ENCODE results near the gene ENDOD1.

ENDOD1 gene

DNA sequence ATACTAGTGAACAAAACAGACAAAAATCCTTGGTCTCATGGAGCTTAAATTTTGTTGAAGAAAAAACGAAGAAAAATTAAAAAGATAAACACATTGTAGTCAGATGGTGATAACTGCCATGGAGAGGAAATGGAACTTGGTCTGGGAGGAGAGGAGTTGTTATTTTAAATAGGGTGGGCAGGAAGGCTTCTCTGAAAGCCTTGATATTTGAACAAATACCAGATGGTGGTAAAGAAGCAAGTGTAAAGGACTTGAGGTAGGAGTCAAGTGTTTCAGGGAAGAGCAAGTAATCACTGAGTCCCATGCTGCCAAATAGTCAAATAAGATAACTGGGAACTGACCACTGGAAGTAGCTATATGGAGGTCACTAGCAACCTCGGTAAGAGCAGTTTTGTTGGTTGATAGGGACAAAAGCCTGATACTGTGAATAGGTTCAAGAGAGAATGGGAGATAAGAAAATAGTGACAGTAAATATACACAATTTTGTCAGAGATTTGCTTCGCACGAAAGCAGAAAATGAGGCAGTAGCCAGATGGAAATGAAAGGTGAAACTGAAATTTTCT, 86.3 kb downstream of the ENDOD1 start:
- no peak overlapping the region for H3K4me3 ChIP-seq (ENCODE audit: extremely low read depth, insufficient read depth, low read length, poor library complexity, severe bottlenecking)
- H3K36me3 ChIP-seq (ENCODE audit: control insufficient read depth, insufficient read depth, low read length): peaks cover 33% of the 10 kb centered on the region
- H3K27ac ChIP-seq (ENCODE audit: low read depth, low read length, severe bottlenecking): no peak overlapping the region
- H3K9me3 ChIP-seq (ENCODE audit: control insufficient read depth, low read length): no peaks in the 10 kb centered on the region
- 88 to 89% methylated on average over 3 of the region's 4 CpGs for WGBS, 2 experiments (ENCODE audit: insufficient coverage in 2 of 2)
- H3K4me1 ChIP-seq (ENCODE audit: control insufficient read depth, insufficient read depth, low read length, poor library complexity, severe bottlenecking): no peaks in the 10 kb centered on the region

Data from mesodermal cell (in vitro differentiated cells).